ENCODE measurements around the gene MYLK. TPM values are rescaled to one million over a fixed set of nuclear protein-coding genes. Genes with fewer than 3 reads are reported as not detected.

Gene MYLK
- total and polyA plus RNA-seq, 2 experiments from 2014 or later, result 13.1 to 27.1 TPM

DNA sequence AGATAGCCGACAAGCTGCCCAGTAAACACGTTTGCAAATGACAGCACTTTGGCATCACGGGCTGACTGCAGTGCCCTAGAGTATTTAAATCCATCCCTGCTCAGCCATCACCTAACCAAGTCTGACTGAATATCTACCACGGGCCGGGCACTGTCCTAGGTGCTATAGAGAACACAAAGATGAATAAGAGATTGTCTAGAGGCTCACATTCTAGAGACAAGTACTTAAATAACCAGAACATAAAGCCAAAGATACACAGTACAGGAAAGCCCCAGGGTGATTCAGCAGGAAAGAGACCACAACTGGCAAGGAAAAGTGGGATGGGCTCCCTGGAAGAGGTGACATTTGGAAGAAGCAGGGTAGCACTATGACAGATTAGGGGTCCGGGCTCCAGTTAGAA is 103.5 kb downstream of the MYLK start:
- Histone ChIP-seq H3K79me2 (no peaks in the 10 kb centered on the region), H3K4me2 (no peak overlapping the region)
- 83% methylated on average over 6 of the region's 6 CpGs for WGBS (ENCODE audit: low lambda C conversion rate, missing lambda C conversion rate)

DNA sequence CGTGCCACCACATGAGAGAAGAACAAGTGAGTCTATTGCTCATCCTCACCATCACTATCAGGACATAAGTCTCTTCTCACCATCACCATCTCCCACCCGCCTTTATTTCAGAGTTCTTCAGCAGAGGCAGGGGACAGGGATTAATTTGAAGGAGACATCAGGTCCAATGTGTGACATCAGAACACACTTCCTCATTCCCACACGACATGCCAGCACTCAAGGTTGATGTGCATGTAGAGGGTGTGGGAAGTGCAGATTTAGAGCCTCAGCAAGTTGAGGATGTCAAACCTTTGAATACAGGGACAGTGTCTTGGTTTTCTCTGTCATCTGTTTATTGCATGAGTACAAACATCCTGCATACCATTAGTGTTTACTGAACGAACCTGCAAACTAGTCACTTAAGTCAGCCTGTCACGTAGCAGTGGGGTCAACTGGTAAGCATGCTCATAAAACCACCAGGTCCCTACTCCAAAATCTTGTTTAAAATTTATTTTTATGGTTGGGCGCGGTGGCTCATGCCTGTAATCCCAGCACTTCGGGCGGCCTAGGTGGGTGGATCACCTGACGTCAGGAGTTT is 104.4 kb downstream of the MYLK start:
- DNase-seq (ENCODE audit: low spot score), result no peak
- no peaks in the 10 kb centered on the region for H3K36me3 ChIP-seq (replicated peaks; ENCODE audit: insufficient read depth, low read depth)
- TF ChIP-seq EZH2phosphoT487 (IDR thresholded peaks at IDR 0.05; ENCODE audit: low read depth, severe bottlenecking, unreplicated experiment), result no peak
- TF ChIP-seq, protein P1, sequence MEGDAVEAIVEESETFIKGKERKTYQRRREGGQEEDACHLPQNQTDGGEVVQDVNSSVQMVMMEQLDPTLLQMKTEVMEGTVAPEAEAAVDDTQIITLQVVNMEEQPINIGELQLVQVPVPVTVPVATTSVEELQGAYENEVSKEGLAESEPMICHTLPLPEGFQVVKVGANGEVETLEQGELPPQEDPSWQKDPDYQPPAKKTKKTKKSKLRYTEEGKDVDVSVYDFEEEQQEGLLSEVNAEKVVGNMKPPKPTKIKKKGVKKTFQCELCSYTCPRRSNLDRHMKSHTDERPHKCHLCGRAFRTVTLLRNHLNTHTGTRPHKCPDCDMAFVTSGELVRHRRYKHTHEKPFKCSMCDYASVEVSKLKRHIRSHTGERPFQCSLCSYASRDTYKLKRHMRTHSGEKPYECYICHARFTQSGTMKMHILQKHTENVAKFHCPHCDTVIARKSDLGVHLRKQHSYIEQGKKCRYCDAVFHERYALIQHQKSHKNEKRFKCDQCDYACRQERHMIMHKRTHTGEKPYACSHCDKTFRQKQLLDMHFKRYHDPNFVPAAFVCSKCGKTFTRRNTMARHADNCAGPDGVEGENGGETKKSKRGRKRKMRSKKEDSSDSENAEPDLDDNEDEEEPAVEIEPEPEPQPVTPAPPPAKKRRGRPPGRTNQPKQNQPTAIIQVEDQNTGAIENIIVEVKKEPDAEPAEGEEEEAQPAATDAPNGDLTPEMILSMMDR (IDR thresholded peaks at IDR 0.05; ENCODE audit: poor library complexity), result no peak
- TF ChIP-seq EZH2 (IDR thresholded peaks at IDR 0.05; ENCODE audit: borderline replicate concordance), result no peak
- H3K9me3 ChIP-seq (ENCODE audit: low read depth), result no peaks in the 10 kb centered on the region
- 73% methylated on average over 10 of the region's 10 CpGs for whole genome bisulfite sequencing (ENCODE audit: low lambda C conversion rate, missing lambda C conversion rate)
- no peaks in the 10 kb centered on the region for H4K20me1 ChIP-seq (ENCODE audit: insufficient read depth, poor library complexity, severe bottlenecking)
- no peak overlapping the region for H2AFZ ChIP-seq
- no peak overlapping the region for H3K4me3 ChIP-seq
- H3K4me2 ChIP-seq, result no peak overlapping the region
- H3K9me2 ChIP-seq (replicated peaks; ENCODE audit: insufficient read depth), result no peaks in the 10 kb centered on the region
- no peak overlapping the region for H3K27ac ChIP-seq
- peaks cover 3% of the 10 kb centered on the region for H3K27me3 ChIP-seq
- H3K79me2 ChIP-seq, result no peaks in the 10 kb centered on the region
- peaks cover 17% of the 10 kb centered on the region for H3K4me1 ChIP-seq (ENCODE audit: insufficient read depth)

More for the DNA sequence above, 103.5 kb downstream of the MYLK start:
- Histone ChIP-seq H3K9me2 (replicated peaks; ENCODE audit: insufficient read depth) (no peaks in the 10 kb centered on the region), H3K9me3 (ENCODE audit: low read depth) (no peaks in the 10 kb centered on the region), H3K4me1 (ENCODE audit: insufficient read depth) (peaks cover 17% of the 10 kb centered on the region), H3K27ac (no peak overlapping the region), H4K20me1 (ENCODE audit: insufficient read depth, poor library complexity, severe bottlenecking) (no peaks in the 10 kb centered on the region), H3K27me3 (peaks cover 3% of the 10 kb centered on the region), H3K36me3 (replicated peaks; ENCODE audit: insufficient read depth, low read depth) (no peaks in the 10 kb centered on the region), H2AFZ (no peak overlapping the region), H3K4me3 (no peak overlapping the region)
- TF ChIP-seq EZH2phosphoT487 (IDR thresholded peaks at IDR 0.05; ENCODE audit: low read depth, severe bottlenecking, unreplicated experiment) (no peak), EZH2 (IDR thresholded peaks at IDR 0.05; ENCODE audit: borderline replicate concordance) (no peak)
- TF ChIP-seq, protein P1 (IDR thresholded peaks at IDR 0.05; ENCODE audit: poor library complexity), result no peak
- no peak for DNase-seq (ENCODE audit: low spot score)

DNA sequence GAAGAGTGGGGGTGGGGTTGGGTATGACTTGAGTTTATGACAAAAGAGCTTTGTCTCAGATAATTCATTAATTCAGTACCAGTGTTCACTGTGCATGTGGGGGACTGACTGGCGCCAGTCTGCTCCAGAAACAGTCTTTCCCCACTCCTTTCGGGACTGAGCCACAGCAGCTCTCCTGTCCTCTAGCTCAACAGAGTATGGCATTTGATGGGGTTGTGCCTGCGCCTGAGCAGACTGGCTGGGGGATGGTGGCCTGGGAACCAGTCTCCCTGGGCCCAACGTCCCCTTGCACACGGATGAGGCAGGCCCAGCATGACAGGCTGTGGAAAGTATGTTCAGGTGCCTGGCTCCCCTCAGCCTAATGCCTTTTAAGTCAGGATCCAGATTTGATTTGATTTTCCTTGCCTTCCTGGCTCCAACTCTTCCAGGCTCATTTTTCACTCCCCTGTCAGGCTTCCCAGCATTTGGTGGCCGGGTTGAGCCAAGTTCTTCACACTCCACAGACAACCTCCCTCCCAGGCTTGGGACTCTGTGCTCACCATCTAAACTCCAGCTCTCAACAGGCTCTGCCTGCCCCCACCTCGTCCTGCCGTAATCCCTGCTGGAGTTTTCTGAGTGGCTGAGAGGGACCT is 105.0 kb downstream of the MYLK start:
- no peaks in the 10 kb centered on the region for H4K20me1 ChIP-seq (ENCODE audit: insufficient read depth, poor library complexity, severe bottlenecking)
- peaks cover 17% of the 10 kb centered on the region for H3K4me1 ChIP-seq (ENCODE audit: insufficient read depth)
- H3K27me3 ChIP-seq, result peaks cover 3% of the 10 kb centered on the region
- no peak overlapping the region for H3K4me3 ChIP-seq
- DNase-seq (ENCODE audit: low spot score), result no peak
- H3K9me2 ChIP-seq (replicated peaks; ENCODE audit: insufficient read depth), result no peaks in the 10 kb centered on the region
- TF ChIP-seq EZH2 (IDR thresholded peaks at IDR 0.05; ENCODE audit: borderline replicate concordance) (no peak), EZH2phosphoT487 (IDR thresholded peaks at IDR 0.05; ENCODE audit: low read depth, severe bottlenecking, unreplicated experiment) (no peak)
- TF ChIP-seq, protein P1 (IDR thresholded peaks at IDR 0.05; ENCODE audit: poor library complexity), result no peak
- no peak overlapping the region for H3K27ac ChIP-seq
- H3K79me2 ChIP-seq, result no peaks in the 10 kb centered on the region
- 69% methylated on average over 8 of the region's 8 CpGs for WGBS (ENCODE audit: low lambda C conversion rate, missing lambda C conversion rate)
- H3K9me3 ChIP-seq (ENCODE audit: low read depth), result no peaks in the 10 kb centered on the region
- no peak overlapping the region for H2AFZ ChIP-seq
- H3K4me2 ChIP-seq, result no peak overlapping the region
- no peaks in the 10 kb centered on the region for H3K36me3 ChIP-seq (replicated peaks; ENCODE audit: insufficient read depth, low read depth)
